ENCODE data around the gene FBLIM1.

FBLIM1 gene

DNA sequence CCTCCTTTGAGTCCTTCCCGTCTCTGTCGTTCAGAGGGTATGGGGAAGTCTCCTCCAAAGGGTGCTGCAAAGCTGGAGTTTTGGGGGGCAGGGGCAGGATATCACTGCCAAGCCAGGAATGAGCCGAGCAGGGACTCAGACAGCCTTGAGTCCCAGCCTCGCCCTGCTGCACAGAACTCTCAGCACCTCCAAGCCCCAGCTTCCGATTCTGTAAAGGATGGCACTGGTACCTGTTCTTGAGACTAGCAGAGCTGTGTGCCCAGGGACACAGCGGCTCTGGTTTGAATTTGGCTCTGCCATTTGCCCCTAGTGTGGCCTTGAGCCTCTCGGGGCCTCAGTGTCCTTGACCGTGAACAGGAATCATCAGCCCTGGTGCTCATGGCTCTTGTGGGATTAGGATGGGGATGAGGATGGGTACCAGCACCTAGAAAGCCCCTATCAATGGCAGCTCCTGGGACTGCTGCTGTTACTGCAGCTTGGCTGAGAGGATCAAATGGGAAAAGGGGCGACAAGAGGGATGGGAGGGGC lies 1.5 kb upstream of the FBLIM1 start:
- H3K27ac Mint-ChIP-seq, result peak overlapping the region; percentile 66 to 87 (median 79)
- TF ChIP-seq, protein P1, sequence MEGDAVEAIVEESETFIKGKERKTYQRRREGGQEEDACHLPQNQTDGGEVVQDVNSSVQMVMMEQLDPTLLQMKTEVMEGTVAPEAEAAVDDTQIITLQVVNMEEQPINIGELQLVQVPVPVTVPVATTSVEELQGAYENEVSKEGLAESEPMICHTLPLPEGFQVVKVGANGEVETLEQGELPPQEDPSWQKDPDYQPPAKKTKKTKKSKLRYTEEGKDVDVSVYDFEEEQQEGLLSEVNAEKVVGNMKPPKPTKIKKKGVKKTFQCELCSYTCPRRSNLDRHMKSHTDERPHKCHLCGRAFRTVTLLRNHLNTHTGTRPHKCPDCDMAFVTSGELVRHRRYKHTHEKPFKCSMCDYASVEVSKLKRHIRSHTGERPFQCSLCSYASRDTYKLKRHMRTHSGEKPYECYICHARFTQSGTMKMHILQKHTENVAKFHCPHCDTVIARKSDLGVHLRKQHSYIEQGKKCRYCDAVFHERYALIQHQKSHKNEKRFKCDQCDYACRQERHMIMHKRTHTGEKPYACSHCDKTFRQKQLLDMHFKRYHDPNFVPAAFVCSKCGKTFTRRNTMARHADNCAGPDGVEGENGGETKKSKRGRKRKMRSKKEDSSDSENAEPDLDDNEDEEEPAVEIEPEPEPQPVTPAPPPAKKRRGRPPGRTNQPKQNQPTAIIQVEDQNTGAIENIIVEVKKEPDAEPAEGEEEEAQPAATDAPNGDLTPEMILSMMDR (IDR thresholded peaks at IDR 0.05; ENCODE audit: unreplicated experiment in 3 of 3), result no peak
- peaks cover 4% of the 10 kb centered on the region for H3K36me3 Mint-ChIP-seq (ENCODE audit: low read depth)
- peaks cover 3% of the 10 kb centered on the region for H3K27me3 Mint-ChIP-seq (ENCODE audit: low read depth)
- H3K9me3 Mint-ChIP-seq, result no peaks in the 10 kb centered on the region
- H3K4me1 Mint-ChIP-seq, result peaks cover 26% of the 10 kb centered on the region
- H3K4me3 Mint-ChIP-seq, result peak overlapping the region; percentile 85 to 91 (median 89)

DNA sequence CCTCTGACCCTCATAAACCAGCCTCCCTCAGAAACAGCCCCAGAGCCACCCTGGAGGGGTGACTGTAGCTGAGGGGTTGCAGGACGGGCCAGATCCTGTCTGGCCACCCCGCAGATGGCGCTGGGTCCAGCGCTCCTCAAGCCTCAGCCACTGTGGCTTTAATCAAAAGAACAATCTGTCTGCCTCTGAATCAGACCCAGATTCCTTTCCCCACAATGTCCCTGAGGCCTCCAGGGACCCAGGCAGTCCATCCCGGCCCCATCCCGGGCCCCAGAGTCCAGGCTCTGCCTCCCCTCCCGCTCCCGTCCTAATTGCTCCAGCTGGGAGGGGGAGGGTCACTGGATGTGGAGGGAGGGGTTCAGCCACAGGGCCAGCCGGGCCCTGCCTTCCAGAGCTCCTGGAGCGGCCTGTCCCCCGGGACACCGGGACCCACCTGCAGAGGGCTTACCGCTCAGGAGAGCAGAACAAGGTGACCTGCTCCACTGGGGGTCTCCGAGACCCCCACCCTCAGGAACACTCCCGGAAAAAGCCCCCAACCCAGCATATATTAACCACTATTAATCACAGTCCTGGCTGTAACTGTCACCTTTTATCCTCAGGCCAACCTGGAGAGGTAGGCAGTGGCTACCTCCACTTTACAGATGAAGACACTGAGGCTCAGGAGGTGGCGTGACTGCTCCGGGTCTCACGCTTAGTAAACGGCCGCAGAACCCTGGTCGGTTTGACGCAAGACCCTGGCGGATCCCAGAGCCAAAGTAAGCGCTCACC lies 836 bp upstream of the FBLIM1 start:
- Mint-ChIP-seq H3K9me3 (no peaks in the 10 kb centered on the region), H3K36me3 (ENCODE audit: low read depth) (peaks cover 7% of the 10 kb centered on the region), H3K27me3 (ENCODE audit: low read depth) (peaks cover 3% of the 10 kb centered on the region), H3K4me1 (peaks cover 30% of the 10 kb centered on the region), H3K4me3 (peak overlapping the region; percentile 85 to 91 (median 89)), H3K27ac (peak overlapping the region; percentile 66 to 87 (median 79))
- TF ChIP-seq, protein P1 (IDR thresholded peaks at IDR 0.05; ENCODE audit: unreplicated experiment in 3 of 3), result no peak

DNA sequence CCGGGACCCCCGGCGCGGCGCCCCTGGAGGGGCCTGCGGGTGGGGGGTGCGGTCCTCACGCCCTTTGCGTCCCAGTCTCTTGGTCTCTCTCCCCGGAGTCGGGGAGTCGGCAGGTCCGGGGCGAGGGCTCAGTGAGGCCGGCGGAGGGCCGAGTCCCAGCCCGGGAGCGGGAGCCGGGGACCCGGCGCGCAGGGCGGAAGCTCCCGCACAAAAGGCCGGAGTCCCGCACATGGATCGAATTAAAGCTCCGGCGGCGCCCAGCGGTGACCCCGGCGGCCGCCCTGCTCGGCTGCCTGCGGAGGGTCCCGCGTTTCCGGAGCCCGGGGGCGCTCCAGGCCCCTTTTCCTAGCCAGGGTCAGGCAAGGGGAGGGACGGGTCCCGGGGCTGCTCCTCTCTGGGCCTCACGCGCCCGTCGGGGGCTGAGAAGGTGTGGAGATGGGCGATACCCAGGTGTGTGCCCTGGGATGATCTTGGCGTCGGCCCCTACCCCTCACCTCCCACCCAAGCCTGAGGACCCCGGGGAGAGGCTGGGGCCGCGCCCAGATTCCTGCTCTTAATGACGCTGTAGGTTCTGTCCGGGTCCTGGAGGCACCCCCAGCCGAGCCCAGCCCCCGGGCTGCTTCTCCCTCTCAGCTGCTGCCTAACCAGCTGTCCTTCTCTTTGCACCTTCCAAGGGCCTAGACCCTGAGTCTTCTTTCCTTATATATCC lies 512 bp downstream of the FBLIM1 start:
- TF ChIP-seq, protein P1 (IDR thresholded peaks at IDR 0.05; ENCODE audit: unreplicated experiment in 3 of 3), result no peak
- H3K27ac Mint-ChIP-seq, result peak overlapping the region; percentile 78 to 97 (median 94)
- H3K4me3 Mint-ChIP-seq, result peak overlapping the region; percentile 90 to 95 (median 95)
- H3K36me3 Mint-ChIP-seq (ENCODE audit: low read depth), result peaks cover 13% of the 10 kb centered on the region
- H3K27me3 Mint-ChIP-seq (ENCODE audit: low read depth), result no peaks in the 10 kb centered on the region
- H3K9me3 Mint-ChIP-seq, result no peaks in the 10 kb centered on the region
- H3K4me1 Mint-ChIP-seq, result peaks cover 34% of the 10 kb centered on the region

DNA sequence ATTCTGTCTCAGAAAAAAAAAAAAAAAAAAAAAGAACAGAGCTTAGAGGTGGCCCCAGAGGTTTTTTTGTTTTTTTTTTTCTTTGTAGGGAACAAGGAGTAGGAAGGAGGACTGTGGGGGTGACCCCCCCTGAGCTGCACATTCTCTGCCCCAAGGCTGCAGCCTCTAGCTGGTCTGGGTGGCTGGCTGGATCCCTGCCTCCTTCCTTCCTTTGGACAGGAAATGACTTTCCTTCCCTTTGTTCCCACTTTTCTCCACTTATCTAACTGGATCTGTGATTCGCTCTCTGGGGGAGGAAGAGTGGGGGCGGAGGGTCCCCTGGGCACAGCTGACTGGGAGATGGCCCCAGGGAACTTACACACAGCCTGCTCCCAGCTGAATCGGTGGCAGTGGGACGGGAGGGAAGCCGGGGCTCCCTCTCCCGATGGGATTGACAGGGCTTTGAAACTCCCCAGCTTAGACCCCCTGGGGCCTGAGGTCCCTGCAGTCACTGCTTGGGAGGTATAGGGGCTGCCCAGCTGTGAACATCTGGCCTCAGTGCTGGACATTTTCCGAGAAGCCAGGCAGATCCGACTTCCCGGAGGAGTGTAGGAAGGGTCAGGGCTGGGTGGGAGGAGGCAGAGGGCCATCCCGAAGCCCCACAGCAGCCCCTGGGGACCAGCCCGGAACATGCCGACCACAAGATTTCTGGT lies 2.1 kb downstream of the FBLIM1 start:
- peak overlapping the region; percentile 90 to 95 (median 95) for H3K4me3 Mint-ChIP-seq
- H3K27me3 Mint-ChIP-seq (ENCODE audit: low read depth), result no peaks in the 10 kb centered on the region
- H3K27ac Mint-ChIP-seq, result peak overlapping the region; percentile 93 to 97 (median 96)
- H3K9me3 Mint-ChIP-seq, result no peaks in the 10 kb centered on the region
- TF ChIP-seq, protein P1 (IDR thresholded peaks at IDR 0.05; ENCODE audit: unreplicated experiment in 3 of 3), result no peak
- peaks cover 26% of the 10 kb centered on the region for H3K36me3 Mint-ChIP-seq (ENCODE audit: low read depth)
- H3K4me1 Mint-ChIP-seq, result peaks cover 43% of the 10 kb centered on the region

DNA sequence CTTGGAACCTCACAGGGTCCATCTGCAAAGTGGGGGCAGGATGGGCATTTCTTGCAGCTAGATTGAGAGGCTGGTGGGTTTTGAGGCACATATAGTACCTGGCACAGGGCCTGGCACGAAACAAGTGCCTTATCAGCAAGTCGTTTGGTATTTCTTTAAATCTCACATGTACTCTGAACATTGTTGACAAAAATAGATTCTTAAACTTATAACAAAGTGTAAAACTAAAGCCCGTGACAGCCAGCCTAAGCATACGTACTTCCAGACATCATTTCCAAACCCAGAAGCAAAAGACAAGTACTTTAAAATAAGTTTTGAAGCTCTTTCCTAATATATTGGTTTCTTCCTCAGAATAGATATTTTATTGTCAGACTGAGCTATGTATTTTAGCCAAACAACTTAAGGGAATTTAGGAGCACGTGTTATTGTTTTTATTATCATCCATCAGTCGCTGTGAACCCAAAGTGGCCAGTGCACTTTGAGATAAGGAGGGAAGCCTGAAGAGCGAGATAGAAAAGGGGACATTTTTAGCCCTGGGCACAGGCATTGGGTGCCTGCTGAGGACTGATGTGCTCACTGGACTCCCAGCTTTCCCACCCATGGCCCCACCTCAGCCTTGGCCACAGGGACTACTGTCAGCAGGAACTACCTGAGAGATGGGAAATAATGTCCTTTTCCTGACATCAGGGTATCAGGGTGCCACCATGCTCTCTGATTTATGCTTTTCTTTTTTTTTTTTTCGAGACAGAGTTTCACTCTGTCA lies 3.0 kb downstream of the FBLIM1 start:
- H3K4me3 Mint-ChIP-seq, result peak overlapping the region; percentile 90 to 95 (median 95)
- peak overlapping the region; percentile 93 to 97 (median 96) for H3K27ac Mint-ChIP-seq
- H3K4me1 Mint-ChIP-seq, result peaks cover 43% of the 10 kb centered on the region
- no peaks in the 10 kb centered on the region for H3K9me3 Mint-ChIP-seq
- H3K27me3 Mint-ChIP-seq (ENCODE audit: low read depth), result no peaks in the 10 kb centered on the region
- H3K36me3 Mint-ChIP-seq (ENCODE audit: low read depth), result peaks cover 32% of the 10 kb centered on the region
- TF ChIP-seq, protein P1 (IDR thresholded peaks at IDR 0.05; ENCODE audit: unreplicated experiment in 3 of 3), result no peak
